HG03159 (cell line): ENCODE results near the gene SRP68.

Source experiments
- ATAC-seq: cut with Tn5 transposase; IDR thresholded peaks from one replicate; pipeline ENCODE4 v1.9.1; 2021; ENCODE audit warnings: mild to moderate bottlenecking, moderate library complexity; ENCODE audit not compliant: unreplicated experiment

Gene SRP68

GRCh38 chr17:76019833-76020467 is 52.4 kb downstream of the SRP68 start:
- no peak for ATAC-seq

GRCh38 chr17:76018801-76019200 is 53.5 kb downstream of the SRP68 start:
- ATAC-seq, result no peak

DNA sequence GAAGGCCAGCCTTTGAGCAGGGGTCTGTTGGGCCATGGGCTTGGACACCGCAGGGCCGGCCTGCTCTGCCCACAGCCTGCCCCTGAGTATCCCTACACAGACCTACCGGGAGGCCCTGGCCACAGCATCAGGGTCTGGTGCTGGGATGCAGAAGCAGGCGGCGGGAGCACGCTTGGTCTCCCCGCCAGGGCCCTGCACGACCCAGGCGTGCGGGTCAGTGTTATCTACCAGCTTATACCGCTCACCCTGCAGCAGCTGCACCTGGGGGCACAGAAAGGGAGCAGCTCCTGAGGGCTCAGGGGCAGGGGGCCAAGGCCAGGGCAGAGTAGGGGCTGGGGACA is 54.0 kb downstream of the SRP68 start:
- ATAC-seq, result no peak

GRCh38 chr17:76017481-76018339 is 54.6 kb downstream of the SRP68 start:
- no peak for ATAC-seq

DNA sequence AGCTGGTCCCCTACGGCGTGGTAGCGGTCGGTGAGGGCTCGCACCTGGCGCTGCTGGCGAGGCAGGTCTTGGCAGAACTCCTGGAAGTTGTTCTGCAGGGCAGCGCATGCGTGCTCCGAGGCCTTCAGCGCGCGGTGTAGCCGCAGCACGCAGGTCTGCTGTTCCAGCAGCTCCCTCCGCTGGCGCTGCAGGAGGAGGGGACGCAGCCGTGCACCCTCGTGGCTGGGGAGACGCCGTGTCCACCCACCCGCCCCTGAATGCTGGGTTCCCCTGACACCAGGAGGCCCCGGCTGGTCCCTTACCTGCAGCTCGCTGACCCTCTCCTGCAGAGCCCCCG is 57.4 kb downstream of the SRP68 start:
- ATAC-seq, result no peak

GRCh38 chr17:76014100-76014924 is 58.0 kb downstream of the SRP68 start:
- ATAC-seq, result no peak

GRCh38 chr17:76013377-76013932 is 58.9 kb downstream of the SRP68 start:
- no peak for ATAC-seq

GRCh38 chr17:76011951-76012350 is 60.4 kb downstream of the SRP68 start:
- ATAC-seq, result no peak

GRCh38 chr17:76009969-76010661 is 62.2 kb downstream of the SRP68 start:
- no peak for ATAC-seq

- no peak for ATAC-seq
Measured at GRCh38 chr17:76009447-76009846, 62.9 kb downstream of the SRP68 start.

GRCh38 chr17:76008630-76009425 is 63.5 kb downstream of the SRP68 start:
- no peak for ATAC-seq

DNA sequence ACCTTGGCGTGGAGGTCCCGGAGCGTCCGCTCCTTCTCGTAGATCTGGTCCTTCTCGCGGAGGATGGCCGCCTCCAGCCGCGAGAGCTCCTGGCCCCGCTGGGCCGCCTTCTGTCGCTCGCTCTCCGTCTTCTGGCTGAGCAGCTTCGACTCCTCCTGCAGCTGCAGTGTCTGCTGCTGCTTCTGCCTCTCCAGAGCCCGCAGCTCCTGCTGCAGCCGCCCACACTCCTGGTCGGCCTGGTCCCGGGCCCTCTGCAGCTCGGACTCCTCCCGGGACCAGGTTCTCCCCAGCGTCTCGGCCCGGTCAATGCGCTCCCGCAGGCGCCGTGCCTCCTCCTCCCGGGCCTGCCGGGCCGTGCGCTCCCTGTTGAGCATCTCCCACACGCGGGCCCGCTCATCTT is 64.1 kb downstream of the SRP68 start:
- no peak for ATAC-seq

GRCh38 chr17:76007850-76008165 is 64.5 kb downstream of the SRP68 start:
- ATAC-seq, result no peak

- no peak for ATAC-seq
Measured at GRCh38 chr17:76007131-76007849, 65.0 kb downstream of the SRP68 start.

GRCh38 chr17:76005263-76006149 is 66.8 kb downstream of the SRP68 start:
- no peak for ATAC-seq

DNA sequence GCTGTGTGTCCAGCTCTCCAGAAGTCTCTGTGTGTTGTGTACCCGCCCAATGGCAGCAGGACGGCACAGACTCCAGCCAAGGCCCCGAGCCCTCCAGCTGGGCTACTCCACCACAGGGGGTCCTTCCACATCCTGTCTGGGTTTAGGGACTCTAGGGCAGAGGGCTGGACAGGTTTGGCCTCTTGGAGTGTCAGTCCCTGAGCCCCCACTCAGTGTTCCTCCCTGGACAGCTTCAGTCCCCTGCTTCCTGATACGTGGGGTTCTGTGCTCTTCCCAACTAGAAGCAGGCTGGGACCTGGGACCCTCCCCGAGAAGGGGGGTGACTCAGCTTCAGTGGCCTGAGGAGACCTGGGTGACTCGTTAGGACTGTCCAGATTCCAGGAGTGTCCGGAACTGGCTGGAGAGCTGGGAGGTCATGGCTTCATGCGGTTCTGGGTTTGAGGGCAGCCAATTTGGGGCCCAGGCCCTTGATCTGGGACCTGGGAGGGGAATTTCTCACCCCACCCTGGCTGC is 67.5 kb downstream of the SRP68 start:
- no peak for ATAC-seq

GRCh38 chr17:76003915-76004314 is 68.4 kb downstream of the SRP68 start:
- ATAC-seq, result no peak

GRCh38 chr17:76002100-76002499 is 70.2 kb downstream of the SRP68 start:
- no peak for ATAC-seq
